Mesendoderm (in vitro differentiated cells): Measurements from ENCODE around the gene HTATIP2.
"Not testable (repeated sequence)": the region's sequence is repeated elsewhere in the genome, so short reads cannot be mapped to it uniquely, and the experiment has no call there.

Source experiments
- DNase-seq: peaks from one replicate; pipeline ENCODE4 v3.0.0; 2013
- H2AK5ac ChIP-seq: 2 replicates; pipeline ENCODE4 v1.6.1; 2013; ENCODE audit warnings: low read length, inconsistent platforms
- H2BK120ac ChIP-seq: 2 replicates; pipeline ENCODE4 v1.6.1; 2013; ENCODE audit warnings: low read depth, mild to moderate bottlenecking, low read length, moderate library complexity, mixed read lengths
- H2BK15ac ChIP-seq: replicated peaks from 2 replicates; pipeline ENCODE4 v1.6.1; 2013; ENCODE audit warnings: low read depth, mild to moderate bottlenecking, moderate library complexity
- H2BK5ac ChIP-seq: 2 replicates; pipeline ENCODE4 v1.6.1; 2013; ENCODE audit warnings: low read length, inconsistent platforms
- H3K18ac ChIP-seq: 2 replicates; pipeline ENCODE4 v1.6.1; 2013; ENCODE audit warnings: mild to moderate bottlenecking, low read length, mixed read lengths
- H3K23ac ChIP-seq: one replicate; pipeline ENCODE4 v1.6.1; 2013; ENCODE audit warnings: low read length
- H3K27ac ChIP-seq: 2 replicates; pipeline ENCODE4 v1.5.1; 2013; ENCODE audit warnings: low read depth, mild to moderate bottlenecking, inconsistent platforms, low read length, moderate library complexity
- H3K27me3 ChIP-seq: 2 replicates; pipeline ENCODE4 v1.6.1; 2013; ENCODE audit warnings: low read length, control low read depth, mild to moderate bottlenecking, inconsistent platforms; ENCODE audit not compliant: insufficient read depth, poor library complexity
- H3K36me3 ChIP-seq: 2 replicates; pipeline ENCODE4 v1.6.1; 2013; ENCODE audit warnings: low read length, inconsistent platforms; ENCODE audit not compliant: control insufficient read depth, insufficient read depth
- H3K4ac ChIP-seq: one replicate; pipeline ENCODE4 v1.6.1; 2013; ENCODE audit warnings: low read depth, mild to moderate bottlenecking, low read length, moderate library complexity
- H3K4me1 ChIP-seq: 2 replicates; pipeline ENCODE4 v1.6.1; 2013; ENCODE audit warnings: low read depth, low read length, inconsistent platforms; ENCODE audit not compliant: control insufficient read depth
- H3K4me2 ChIP-seq: 2 replicates; pipeline ENCODE4 v1.6.1; 2013; ENCODE audit warnings: low read length
- H3K4me3 ChIP-seq: 2 replicates; pipeline ENCODE4 v1.5.1; 2013; ENCODE audit warnings: mild to moderate bottlenecking, low read length
- H3K56ac ChIP-seq: one replicate; pipeline ENCODE4 v1.6.1; 2013; ENCODE audit warnings: low read length
- H3K79me1 ChIP-seq: 2 replicates; pipeline ENCODE4 v1.6.1; 2013; ENCODE audit warnings: low read length, inconsistent platforms
- H3K79me2 ChIP-seq: 2 replicates; pipeline ENCODE4 v1.6.1; 2013; ENCODE audit warnings: mild to moderate bottlenecking, low read length; ENCODE audit not compliant: control insufficient read depth, insufficient read depth
- H3K9ac ChIP-seq: 2 replicates; pipeline ENCODE4 v1.6.1; 2013; ENCODE audit warnings: low read length, inconsistent platforms
- H4K5ac ChIP-seq: one replicate; pipeline ENCODE4 v1.6.1; 2013; ENCODE audit warnings: low read length
- H4K8ac ChIP-seq: one replicate; pipeline ENCODE4 v1.6.1; 2013; ENCODE audit warnings: low read depth, mild to moderate bottlenecking, control low read depth, low read length, moderate library complexity
- WGBS: extraction: QIAGEN DNeasy Blood & Tissue Kit; methylation state at CpG from one replicate; pipeline ENCODE4 v1.1.7; 2013; ENCODE audit warnings: low lambda C conversion rate, missing lambda C conversion rate; ENCODE audit not compliant: insufficient coverage; ENCODE audit errors: extremely low coverage; 5-methylcytosine and 5-hydroxymethylcytosine counted together

HTATIP2 gene

DNA sequence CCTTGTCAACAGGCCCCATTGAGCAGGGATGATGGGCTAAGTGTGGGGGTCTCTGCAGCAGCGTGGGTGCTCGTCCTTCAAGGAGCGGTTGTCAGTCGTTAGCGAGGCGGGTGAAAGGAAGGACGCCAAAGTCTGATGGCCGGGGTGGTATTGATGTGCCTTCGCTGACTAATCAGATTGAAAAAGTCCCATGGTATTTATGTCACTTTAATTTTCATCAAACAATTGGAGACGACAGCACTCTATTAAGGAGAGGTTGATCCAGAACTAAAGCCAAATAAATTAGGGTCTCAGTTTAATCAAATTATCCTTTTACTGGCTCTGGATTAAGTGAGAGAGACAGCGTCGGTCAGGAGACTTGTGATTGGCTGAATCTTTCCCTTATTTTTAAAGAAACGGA, 9.6 kb downstream of the HTATIP2 start:
- no peaks in the 10 kb centered on the region for H3K36me3 ChIP-seq
- H3K4ac ChIP-seq: no peak overlapping the region
- no peak overlapping the region for H2BK15ac ChIP-seq
- H3K4me3 ChIP-seq: no peak overlapping the region
- H3K23ac ChIP-seq: no peak overlapping the region
- no peaks in the 10 kb centered on the region for H3K27me3 ChIP-seq
- H2BK120ac ChIP-seq: no peak overlapping the region
- H4K8ac ChIP-seq: no peak overlapping the region
- H3K9ac ChIP-seq: no peak overlapping the region
- H3K4me2 ChIP-seq: no peak overlapping the region
- WGBS: no CpG with 5 or more reads among the region's 13 CpGs
- H3K56ac ChIP-seq: no peak overlapping the region
- no peaks in the 10 kb centered on the region for H3K4me1 ChIP-seq
- H2AK5ac ChIP-seq: no peak overlapping the region
- H4K5ac ChIP-seq: no peak overlapping the region
- H3K79me1 ChIP-seq: no peaks in the 10 kb centered on the region
- no peaks in the 10 kb centered on the region for H3K79me2 ChIP-seq
- no peak overlapping the region for H2BK5ac ChIP-seq
- H3K18ac ChIP-seq: no peak overlapping the region
- DNase-seq: no peak
- H3K27ac ChIP-seq: no peak overlapping the region

DNA sequence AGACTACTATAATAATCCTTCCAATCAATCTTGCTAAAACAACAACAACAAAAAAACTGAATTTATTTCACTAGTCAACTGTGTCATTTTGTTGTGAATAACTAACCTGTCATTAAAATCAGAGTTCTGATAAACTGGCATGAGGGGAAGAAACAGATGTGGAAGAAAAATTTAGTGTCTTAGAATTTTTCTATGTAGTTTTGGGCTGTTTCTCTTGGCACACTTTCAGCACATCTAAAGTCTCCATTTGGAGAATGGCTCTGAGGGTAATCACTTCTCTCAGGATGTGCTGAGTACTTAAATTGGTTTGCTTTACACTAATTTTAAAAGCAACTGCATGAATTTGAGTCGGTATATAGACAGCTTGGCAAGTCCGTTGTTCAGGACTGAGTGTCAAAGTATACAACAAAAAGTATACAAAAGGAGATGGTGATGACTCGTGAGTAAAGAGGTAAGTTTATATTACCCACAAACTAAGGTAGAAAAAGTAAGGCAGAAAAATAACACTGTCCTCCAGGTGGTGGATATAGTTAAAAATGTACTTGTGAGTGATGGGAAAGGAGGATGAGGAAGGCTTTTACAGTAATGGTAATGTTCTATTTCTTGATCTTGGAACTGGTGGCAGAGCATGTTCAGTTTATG, 10.2 kb downstream of the HTATIP2 start:
- H4K8ac ChIP-seq: no peak overlapping the region
- no peaks in the 10 kb centered on the region for H3K27me3 ChIP-seq
- H3K27ac ChIP-seq: no peak overlapping the region
- H2AK5ac ChIP-seq: no peak overlapping the region
- H3K36me3 ChIP-seq: no peaks in the 10 kb centered on the region
- H3K4me3 ChIP-seq: no peak overlapping the region
- WGBS: no CpG with 5 or more reads among the region's 3 CpGs
- no peak overlapping the region for H2BK120ac ChIP-seq
- DNase-seq: no peak
- H3K9ac ChIP-seq: no peak overlapping the region
- H3K79me1 ChIP-seq: no peaks in the 10 kb centered on the region
- H2BK5ac ChIP-seq: no peak overlapping the region
- H3K79me2 ChIP-seq: no peaks in the 10 kb centered on the region
- H3K4me2 ChIP-seq: no peak overlapping the region
- no peak overlapping the region for H3K56ac ChIP-seq
- no peak overlapping the region for H2BK15ac ChIP-seq
- no peak overlapping the region for H3K18ac ChIP-seq
- no peak overlapping the region for H3K4ac ChIP-seq
- H4K5ac ChIP-seq: no peak overlapping the region
- no peaks in the 10 kb centered on the region for H3K4me1 ChIP-seq
- no peak overlapping the region for H3K23ac ChIP-seq

DNA sequence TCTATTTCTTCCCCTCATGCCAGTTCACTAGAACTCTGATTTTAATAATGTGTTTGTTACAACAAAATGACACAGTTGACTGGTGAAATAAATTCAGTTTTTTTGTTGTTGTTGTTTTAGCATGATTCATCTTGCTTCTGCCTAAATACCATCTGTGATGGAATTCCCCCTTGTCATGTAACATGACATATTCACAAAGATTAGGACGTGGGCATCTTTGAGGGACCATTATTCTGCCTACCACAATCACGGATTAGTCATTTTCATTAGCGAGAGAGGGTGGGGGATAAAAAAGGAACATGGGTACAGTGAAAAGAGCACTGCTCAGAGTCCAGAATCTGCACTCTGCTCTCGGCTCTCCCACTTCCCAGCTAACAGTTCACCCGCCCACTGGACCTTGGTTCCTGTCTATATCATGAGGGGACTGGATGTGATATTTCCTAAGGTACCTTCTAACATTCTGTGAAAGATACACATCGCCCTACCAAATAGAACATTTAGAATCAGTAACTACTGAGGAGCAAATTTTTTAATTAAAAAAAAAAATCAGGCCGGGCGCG, 11.3 kb downstream of the HTATIP2 start:
- no peak for DNase-seq
- Histone ChIP-seq H3K56ac (no peak overlapping the region), H3K27me3 (no peaks in the 10 kb centered on the region), H2BK5ac (no peak overlapping the region), H3K4me2 (no peak overlapping the region), H2BK120ac (no peak overlapping the region), H3K79me2 (no peaks in the 10 kb centered on the region), H3K23ac (no peak overlapping the region), H2BK15ac (no peak overlapping the region), H3K79me1 (no peaks in the 10 kb centered on the region), H3K4me3 (no peak overlapping the region), H3K27ac (no peak overlapping the region), H4K8ac (no peak overlapping the region), H4K5ac (no peak overlapping the region), H3K18ac (no peak overlapping the region), H3K4ac (no peak overlapping the region), H2AK5ac (no peak overlapping the region), H3K4me1 (no peaks in the 10 kb centered on the region), H3K9ac (no peak overlapping the region), H3K36me3 (no peaks in the 10 kb centered on the region)
- WGBS: no CpG with 5 or more reads among the region's 9 CpGs

DNA sequence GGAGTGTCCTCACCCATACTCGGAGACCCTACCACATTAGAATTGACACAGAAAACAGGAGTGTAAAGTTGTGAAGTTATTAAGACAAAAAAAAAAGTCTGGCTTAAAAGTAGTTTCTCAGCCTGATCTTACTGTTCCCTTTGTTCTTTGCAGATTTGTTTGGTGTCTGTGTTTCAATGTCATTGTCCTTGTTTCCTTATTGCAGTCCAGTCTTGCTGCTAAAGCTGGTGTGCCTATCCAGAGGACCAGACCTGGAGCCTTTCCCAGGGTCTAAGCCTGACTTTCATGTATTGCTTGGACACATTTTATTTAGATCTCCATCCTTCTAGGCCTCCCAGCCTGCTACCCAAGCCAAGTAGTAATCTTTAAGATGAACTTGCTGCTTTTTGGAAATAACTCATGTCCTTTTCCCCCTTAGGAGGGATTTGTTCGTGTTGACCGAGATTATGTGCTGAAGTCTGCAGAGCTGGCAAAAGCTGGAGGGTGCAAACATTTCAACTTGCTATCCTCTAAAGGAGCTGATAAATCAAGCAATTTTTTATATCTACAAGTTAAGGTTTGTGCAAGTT, 12.7 kb downstream of the HTATIP2 start:
- Histone ChIP-seq H3K4ac (no peak overlapping the region), H4K5ac (no peak overlapping the region), H3K27ac (no peak overlapping the region), H3K79me2 (no peaks in the 10 kb centered on the region), H2BK15ac (no peak overlapping the region), H3K27me3 (no peaks in the 10 kb centered on the region), H3K56ac (no peak overlapping the region), H3K4me1 (no peaks in the 10 kb centered on the region), H3K36me3 (no peaks in the 10 kb centered on the region), H3K4me2 (no peak overlapping the region), H3K18ac (no peak overlapping the region), H3K4me3 (no peak overlapping the region), H3K79me1 (no peaks in the 10 kb centered on the region), H3K9ac (no peak overlapping the region), H2BK5ac (no peak overlapping the region), H3K23ac (no peak overlapping the region), H4K8ac (no peak overlapping the region), H2AK5ac (no peak overlapping the region), H2BK120ac (no peak overlapping the region)
- no peak for DNase-seq
- WGBS: no CpG with 5 or more reads among the region's 3 CpGs

DNA sequence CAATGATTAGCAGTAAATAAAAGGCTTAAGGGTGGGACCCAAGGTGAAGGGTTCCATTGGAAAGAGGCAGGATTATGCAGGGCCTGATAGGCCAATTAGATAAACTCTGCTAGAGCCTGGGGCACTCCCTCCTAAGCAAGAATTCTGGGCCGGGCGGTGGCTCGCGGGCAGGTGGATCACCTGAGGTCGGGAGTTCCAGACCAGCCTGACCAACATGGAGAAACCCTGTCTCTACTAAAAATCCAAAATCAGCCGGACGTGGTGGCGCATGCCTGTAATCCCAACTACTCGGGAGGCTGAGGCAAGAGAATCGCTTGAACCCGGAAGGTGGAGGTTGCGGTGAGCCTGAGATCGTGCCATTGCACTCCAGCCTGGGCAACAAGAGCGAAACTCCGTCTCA, 22.5 kb downstream of the HTATIP2 start:
- DNase-seq, H3K9ac ChIP-seq, H3K79me2 ChIP-seq, H3K4me3 ChIP-seq, H2BK120ac ChIP-seq, H3K23ac ChIP-seq, H2AK5ac ChIP-seq, H3K4me2 ChIP-seq, H4K8ac ChIP-seq, H3K4me1 ChIP-seq, H3K36me3 ChIP-seq, H2BK15ac ChIP-seq, H3K56ac ChIP-seq, H3K79me1 ChIP-seq, H3K18ac ChIP-seq, H2BK5ac ChIP-seq, H3K27me3 ChIP-seq, H3K27ac ChIP-seq, H3K4ac ChIP-seq, H4K5ac ChIP-seq: not testable (repeated sequence)
- WGBS: no CpG with 5 or more reads among the region's 15 CpGs
